ENCODE data around the gene THSD4. TPM values are rescaled to one million over a fixed set of nuclear protein-coding genes. Genes with fewer than 3 reads are reported as not detected.
A peak's percentile ranks its signal among the peaks of the same experiment; 100 is the strongest.

Gene THSD4
- total and polyA plus RNA-seq, 2 of the 8 experiments (the other 6 are each of a cell fraction or from before 2014, with no cell fraction given), result 2.5 to 6.2 TPM

GRCh38 chr15:71811752-71812735 is 696.8 kb downstream of the THSD4 start:
- no peaks in the 10 kb centered on the region for H3K27me3 ChIP-seq (replicated peaks in 1 of 4; ENCODE audit: control insufficient read depth in 3 of 4, extremely low read depth in 1 of 4, insufficient read depth in 3 of 4, low read length in 3 of 4)
- no peaks in the 10 kb centered on the region for H4K20me1 ChIP-seq (replicated peaks in 1 of 2; ENCODE audit: control insufficient read depth in 1 of 2, insufficient read depth in 2 of 2, low read length in 2 of 2)
- no peaks in the 10 kb centered on the region for H3K9me3 ChIP-seq (ENCODE audit: insufficient read depth in 2 of 2, low read depth in 1 of 2, low read length in 1 of 2)
- ChIA-PET CTCF (ENCODE audit: partially characterized antibody) (no interaction called here), POLR2A (ENCODE audit: partially characterized antibody) (no interaction called here)
- no peak overlapping the region for H4K5ac ChIP-seq (ENCODE audit: insufficient read length, low read depth, low read length)
- 94% methylated on average over 29 of the region's 38 CpGs; no CpG with 5 or more reads in 1 of the 2 experiments for WGBS, 2 experiments (ENCODE audit: extremely low coverage in 1 of 2, insufficient coverage in 1 of 2, insufficient read length in 1 of 2, insufficient replicate concordance in 2 of 2, low coverage in 1 of 2, low lambda C conversion rate in 2 of 2, missing lambda C conversion rate in 1 of 2)
- no peak overlapping the region for H3K23ac ChIP-seq (ENCODE audit: insufficient read length)
- no peaks in the 10 kb centered on the region for H3K79me2 ChIP-seq (ENCODE audit: control insufficient read depth in 1 of 2, insufficient read depth in 2 of 2, low read length in 2 of 2)
- H3K18ac ChIP-seq (ENCODE audit: extremely low read depth, low read length), result peak overlapping the region; percentile 32; the same call in 1 of the 2 replicates
- no peak overlapping the region for H4K8ac ChIP-seq (ENCODE audit: extremely low read depth, insufficient read depth, low read length)
- DNase-seq (ENCODE audit: low read depth in 1 of 2, low spot score in 2 of 2) (no peak), FAIRE-seq (no peak)
- no peak overlapping the region for H3K4me3 ChIP-seq (ENCODE audit: extremely low read depth in 1 of 4, insufficient read depth in 2 of 4, low read depth in 3 of 4, low read length in 4 of 4)
- no peak overlapping the region for H2BK12ac ChIP-seq (ENCODE audit: low read depth, low read length)
- H2AFZ ChIP-seq (ENCODE audit: low read length), result no peak overlapping the region
- no peak overlapping the region for H2BK5ac ChIP-seq (ENCODE audit: low read depth, low read length)
- H3K36me3 ChIP-seq (ENCODE audit: control insufficient read depth in 2 of 4, insufficient read depth in 4 of 4, low read length in 3 of 4), result no peaks in the 10 kb centered on the region
- H2BK15ac ChIP-seq (ENCODE audit: low read length), result peak overlapping the region; percentile 46; the same call in 1 of the 2 replicates
- H3K4me2 ChIP-seq (ENCODE audit: insufficient read depth in 1 of 2, low read depth in 2 of 2, low read length in 2 of 2), result no peak overlapping the region
- peaks cover 3% of the 10 kb centered on the region; the same call in 1 of the 2 replicates for H3K23me2 ChIP-seq (ENCODE audit: low read depth, low read length)
- H3K79me1 ChIP-seq (ENCODE audit: low read depth, low read length), result no peaks in the 10 kb centered on the region
- no peak overlapping the region for H3K56ac ChIP-seq (replicated peaks; ENCODE audit: insufficient read length, low read depth, low read length)
- 0 out of 2 replicates have a peak overlapping the region, but pooled peaks have one; percentile 6 for H2AK5ac ChIP-seq (ENCODE audit: low read depth, low read length)
- H3K27ac ChIP-seq (ENCODE audit: low read depth, low read length), result no peak overlapping the region
- H4K91ac ChIP-seq (replicated peaks; ENCODE audit: insufficient read length, low read length), result no peak overlapping the region
- H3K4ac ChIP-seq (replicated peaks; ENCODE audit: insufficient read length, low read depth, low read length), result no peak overlapping the region
- peaks cover under 1 to 22% (median 15%) of the 10 kb centered on the region in 4 experiments for H3K4me1 ChIP-seq (replicated peaks in 1 of 4; ENCODE audit: control insufficient read depth in 3 of 4, insufficient read depth in 4 of 4, low read length in 3 of 4)
- no peak overlapping the region for H2BK120ac ChIP-seq (replicated peaks; ENCODE audit: low read depth, low read length)
- no peak overlapping the region for H2BK20ac ChIP-seq (ENCODE audit: low read length)
- H3K9ac ChIP-seq (replicated peaks in 1 of 4; ENCODE audit: extremely low read depth in 1 of 4, low read depth in 3 of 4, low read length in 3 of 4), result no peak overlapping the region
- H3K14ac ChIP-seq (ENCODE audit: insufficient read length), result no peak overlapping the region
- TF ChIP-seq POLR2AphosphoS5 (IDR thresholded peaks at IDR 0.05; ENCODE audit: low read depth, low read length) (no peak), EP300 (IDR thresholded peaks at IDR 0.05; ENCODE audit: borderline replicate concordance in 1 of 2, low read depth in 2 of 2, low read length in 2 of 2) (no peak), HDAC2 (IDR thresholded peaks at IDR 0.05; ENCODE audit: borderline replicate concordance in 1 of 2, low read depth in 2 of 2, low read length in 2 of 2) (no peak), TAF7 (optimal IDR thresholded peaks at IDR 0.05; ENCODE audit: borderline replicate concordance, low read depth, low read length) (no peak), BRCA1 (IDR thresholded peaks at IDR 0.05; ENCODE audit: low read depth, low read length) (no peak), HDAC6 (IDR thresholded peaks at IDR 0.05; ENCODE audit: low read depth, low read length) (no peak), BACH1 (IDR thresholded peaks at IDR 0.05; ENCODE audit: low read length) (no peak), ZNF274 (IDR thresholded peaks at IDR 0.05; ENCODE audit: borderline replicate concordance, extremely low read depth, low read length) (no peak), KDM1A (IDR thresholded peaks at IDR 0.05; ENCODE audit: borderline replicate concordance, low read length) (no peak), POLR2A (IDR thresholded peaks at IDR 0.05; ENCODE audit: control extremely low read depth in 1 of 2, low read depth in 2 of 2, low read length in 2 of 2) (no peak), TCF12 (IDR thresholded peaks at IDR 0.05; ENCODE audit: low read depth, low read length) (no peak)
- TF ChIP-seq, protein P1, sequence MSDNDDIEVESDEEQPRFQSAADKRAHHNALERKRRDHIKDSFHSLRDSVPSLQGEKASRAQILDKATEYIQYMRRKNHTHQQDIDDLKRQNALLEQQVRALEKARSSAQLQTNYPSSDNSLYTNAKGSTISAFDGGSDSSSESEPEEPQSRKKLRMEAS (IDR thresholded peaks at IDR 0.05), result no peak

Data from H1 (cell line).